ENCODE measurements around the gene CTSH. TPM values are rescaled to one million over a fixed set of nuclear protein-coding genes. Genes with fewer than 3 reads are reported as not detected.

The CTSH gene
- total RNA-seq, 4 donors from 2014 or later, result 65.5 to 101 (median 76.6) TPM

- Histone ChIP-seq H3K9me3 (no peaks in the 10 kb centered on the region), H3K4me3 (no peak overlapping the region), H3K27me3 (no peaks in the 10 kb centered on the region), H3K4me1 (peaks cover 0 to 57% (median 29%) of the 10 kb centered on the region in 3 donors), H3K36me3 (peaks cover 0 to 74% of the 10 kb centered on the region in 2 donors), H3K27ac (peak overlapping the region in 3 of 4 donors; percentile 61 to 74 (median 62))
- TF ChIP-seq POLR2AphosphoS5 (IDR thresholded peaks at IDR 0.05) (no peak), POLR2A (IDR thresholded peaks at IDR 0.05) (no peak), EP300 (IDR thresholded peaks at IDR 0.05) (no peak), CTCF (IDR thresholded peaks at IDR 0.05) (no peak)
- ATAC-seq, result peak; percentile 62
- 51 to 90% methylated on average over 4 to 7 of the region's 12 CpGs for WGBS, 2 donors (ENCODE audit: low coverage in 1 of 2)
These were observed 29.3 kb downstream of the CTSH start for GRCh38 chr15:78915341-78916087.

GRCh38 chr15:78914027-78914764, 30.6 kb downstream of the CTSH start:
- H3K36me3 ChIP-seq, result peaks cover 0 to 75% of the 10 kb centered on the region in 2 donors

GRCh38 chr15:78913012-78913411, 31.8 kb downstream of the CTSH start:
- no peaks in the 10 kb centered on the region for H3K9me3 ChIP-seq
- peaks cover 0 to 66% (median 32%) of the 10 kb centered on the region in 3 donors for H3K4me1 ChIP-seq
- H3K36me3 ChIP-seq, result peaks cover 0 to 75% of the 10 kb centered on the region in 2 donors
- WGBS, 2 donors (ENCODE audit: low coverage in 1 of 2), result 78 to 80% methylated on average over 2 to 3 of the region's 3 CpGs
- TF ChIP-seq POLR2AphosphoS5 (IDR thresholded peaks at IDR 0.05) (no peak), POLR2A (IDR thresholded peaks at IDR 0.05) (no peak), EP300 (IDR thresholded peaks at IDR 0.05) (no peak), CTCF (IDR thresholded peaks at IDR 0.05) (no peak)
- H3K4me3 ChIP-seq, result no peak overlapping the region
- no peaks in the 10 kb centered on the region for H3K27me3 ChIP-seq
- no peak for ATAC-seq
- H3K27ac ChIP-seq, result peak overlapping the region in 1 of 4 donors; percentile 74

More at GRCh38 chr15:78914027-78914764, 30.6 kb downstream of the CTSH start:
- peak; percentile 64 for ATAC-seq
- TF ChIP-seq POLR2A (IDR thresholded peaks at IDR 0.05) (no peak), POLR2AphosphoS5 (IDR thresholded peaks at IDR 0.05) (peak; percentile 49), CTCF (IDR thresholded peaks at IDR 0.05) (peak in 3 of 4 experiments; percentile 53 to 58 (median 56))
- H3K9me3 ChIP-seq, result no peaks in the 10 kb centered on the region
- 18 to 64% methylated on average over 3 to 6 of the region's 13 CpGs for WGBS, 2 donors (ENCODE audit: low coverage in 1 of 2)
- H3K27ac ChIP-seq, result peak overlapping the region in 3 of 4 donors; percentile 60 to 74 (median 62)
- H3K4me1 ChIP-seq, result peaks cover 0 to 69% (median 32%) of the 10 kb centered on the region in 3 donors
- H3K4me3 ChIP-seq, result no peak overlapping the region
- no peaks in the 10 kb centered on the region for H3K27me3 ChIP-seq

- ATAC-seq, result no peak
- H3K4me1 ChIP-seq, result peaks cover 0 to 60% (median 32%) of the 10 kb centered on the region in 3 donors
- 71 to 86% methylated on average over 2 of the region's 2 CpGs for WGBS, 2 donors (ENCODE audit: low coverage in 1 of 2)
- H3K27me3 ChIP-seq, result no peaks in the 10 kb centered on the region
- peaks cover 0 to 81% of the 10 kb centered on the region in 2 donors for H3K36me3 ChIP-seq
- no peak overlapping the region for H3K4me3 ChIP-seq
- TF ChIP-seq POLR2A (IDR thresholded peaks at IDR 0.05), result no peak
- TF ChIP-seq EP300 (IDR thresholded peaks at IDR 0.05), result no peak
- no peak for TF ChIP-seq POLR2AphosphoS5 (IDR thresholded peaks at IDR 0.05)
- no peak for TF ChIP-seq CTCF (IDR thresholded peaks at IDR 0.05)
- H3K27ac ChIP-seq, result no peak overlapping the region
- H3K9me3 ChIP-seq, result no peaks in the 10 kb centered on the region
These were observed 32.5 kb downstream of the CTSH start for GRCh38 chr15:78912316-78912715.

All from gastroesophageal sphincter (tissue), 4 donors.